Inflammatory macrophage treated with lipopolysaccharide for 1 hour (primary cell): Measurements from ENCODE around the gene CFAP54.
"Not testable (repeated sequence)": the region's sequence is repeated elsewhere in the genome, so short reads cannot be mapped to it uniquely, and the experiment has no call there.

Experiments
- DNase-seq, 2 donors: peaks; one replicate each; pipeline ENCODE4 v3.0.0-alpha.2; 2020 to 2022

The CFAP54 gene

GRCh38 chr12:96623656-96624217 lies 134.4 kb downstream of the CFAP54 start:
- DNase-seq: no peak

GRCh38 chr12:96635844-96636243 lies 146.5 kb downstream of the CFAP54 start:
- no peak for DNase-seq

GRCh38 chr12:96636895-96637294 lies 147.5 kb downstream of the CFAP54 start:
- DNase-seq: no peak

- DNase-seq: no peak
Observed at GRCh38 chr12:96648923-96649322, 159.5 kb downstream of the CFAP54 start.

GRCh38 chr12:96652870-96653269 lies 163.5 kb downstream of the CFAP54 start:
- no peak for DNase-seq

- no peak for DNase-seq
Observed at GRCh38 chr12:96658075-96658474, 168.7 kb downstream of the CFAP54 start.

- DNase-seq: no peak
Observed at GRCh38 chr12:96669786-96670185, 180.4 kb downstream of the CFAP54 start.

- DNase-seq: no peak
Observed at GRCh38 chr12:96670334-96670899, 181.0 kb downstream of the CFAP54 start.

- DNase-seq: not testable (repeated sequence)
Observed at GRCh38 chr12:96675519-96675918, 186.1 kb downstream of the CFAP54 start.

- no peak for DNase-seq
Observed at GRCh38 chr12:96677363-96677762, 188.0 kb downstream of the CFAP54 start.

- DNase-seq: no peak
Observed at GRCh38 chr12:96687719-96688118, 198.3 kb downstream of the CFAP54 start.

- DNase-seq: no peak
Observed at GRCh38 chr12:96698521-96698920, 209.1 kb downstream of the CFAP54 start.

GRCh38 chr12:96698965-96699364 lies 209.6 kb downstream of the CFAP54 start:
- no peak for DNase-seq

GRCh38 chr12:96701856-96702255 lies 212.5 kb downstream of the CFAP54 start:
- no peak for DNase-seq

GRCh38 chr12:96710127-96710745 lies 220.9 kb downstream of the CFAP54 start:
- DNase-seq: no peak

GRCh38 chr12:96711364-96711763 lies 222.0 kb downstream of the CFAP54 start:
- no peak for DNase-seq

- DNase-seq: no peak
Observed at GRCh38 chr12:96714199-96714598, 224.8 kb downstream of the CFAP54 start.

GRCh38 chr12:96719660-96720362 lies 230.4 kb downstream of the CFAP54 start:
- DNase-seq: peak; percentile 57 to 74

- DNase-seq: no peak
Observed at GRCh38 chr12:96720363-96720705, 231.0 kb downstream of the CFAP54 start.

GRCh38 chr12:96729466-96729865 lies 240.1 kb downstream of the CFAP54 start:
- DNase-seq: not testable (repeated sequence)

- DNase-seq: no peak
Observed at GRCh38 chr12:96729886-96730285, 240.5 kb downstream of the CFAP54 start.

- DNase-seq: no peak
Observed at GRCh38 chr12:96743606-96744005, 254.2 kb downstream of the CFAP54 start.

- DNase-seq: no peak
Observed at GRCh38 chr12:96749999-96750398, 260.6 kb downstream of the CFAP54 start.

GRCh38 chr12:96751626-96752025 lies 262.2 kb downstream of the CFAP54 start:
- no peak for DNase-seq
